Esophagus mucosa (tissue), 1 donor: Measurements from ENCODE around the gene ZMIZ1. TPM values are rescaled to one million over a fixed set of nuclear protein-coding genes. Genes with fewer than 3 reads are reported as not detected.

Experiments
- ATAC-seq: fragments of 200-7000 bp; cut with Tn5 transposase; one replicate; pipeline ENCODE4 v1.9.1; 2020
- total RNA-seq: library from RNA; stranded (reverse); gene quantifications from one replicate; pipeline ENCODE4 v1.2.4, GENCODE V29; 2023
- donor health status: DM: yes; HTN: yes; CAD: no.

Gene ZMIZ1
- total RNA-seq, 1 donor from 2014 or later, result 43.8 TPM

DNA sequence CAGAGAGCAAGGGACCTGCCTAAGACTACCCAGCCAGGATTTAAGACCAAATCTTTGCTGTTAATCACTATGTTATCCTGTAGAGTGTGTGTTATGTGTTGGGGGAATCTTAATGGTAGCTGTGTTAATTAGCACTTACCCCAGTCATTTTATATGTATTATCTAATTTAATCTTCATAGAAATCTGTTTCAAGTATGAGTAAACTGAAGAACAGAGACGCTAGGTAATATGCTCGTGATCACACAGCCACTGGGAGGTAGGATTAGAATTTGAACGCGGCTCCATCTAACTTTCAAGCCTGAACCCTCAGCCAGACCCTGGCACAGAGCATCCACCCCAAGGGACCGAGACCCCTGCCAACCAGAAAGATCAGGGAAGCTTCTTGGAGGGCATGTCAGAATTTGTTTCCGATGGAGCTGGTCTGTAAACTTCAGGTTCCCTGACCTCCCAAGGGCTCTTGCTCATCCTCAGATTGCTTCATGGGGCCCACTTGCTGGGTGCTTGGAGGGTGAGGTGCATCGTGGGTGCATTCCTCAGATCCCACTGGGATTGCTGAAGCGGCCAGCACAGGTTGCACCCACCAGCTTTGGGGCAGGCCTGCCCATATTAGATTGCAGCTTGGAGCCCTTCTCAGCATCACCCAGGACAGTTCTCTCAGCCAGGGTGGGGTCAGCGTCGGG is 105.0 kb downstream of the ZMIZ1 start:
- no peak for ATAC-seq

DNA sequence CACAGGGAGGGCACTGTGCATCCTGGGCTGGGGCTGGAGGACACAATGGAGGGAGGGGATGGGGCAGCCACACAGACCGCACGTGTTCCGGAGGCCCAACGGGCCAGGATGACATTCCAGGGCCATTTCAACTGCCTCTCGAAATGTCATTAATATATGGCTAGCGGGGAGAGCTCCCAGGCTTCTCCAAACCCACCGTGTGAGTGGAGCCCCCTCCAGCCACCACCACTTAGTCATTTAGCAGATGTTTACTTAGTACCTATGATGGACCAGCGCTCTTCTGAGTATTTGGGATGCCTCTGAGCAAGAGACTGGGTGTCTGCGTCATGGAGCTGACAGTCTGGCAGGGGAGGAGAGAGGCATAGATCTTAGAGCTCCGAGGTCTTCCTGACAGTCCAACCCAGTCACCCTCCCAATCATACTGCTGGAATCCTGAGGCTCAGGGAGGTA is 107.3 kb downstream of the ZMIZ1 start:
- ATAC-seq, result no peak

- ATAC-seq, result no peak
These were observed 108.3 kb downstream of the ZMIZ1 start for GRCh38 chr10:79176949-79177602.

DNA sequence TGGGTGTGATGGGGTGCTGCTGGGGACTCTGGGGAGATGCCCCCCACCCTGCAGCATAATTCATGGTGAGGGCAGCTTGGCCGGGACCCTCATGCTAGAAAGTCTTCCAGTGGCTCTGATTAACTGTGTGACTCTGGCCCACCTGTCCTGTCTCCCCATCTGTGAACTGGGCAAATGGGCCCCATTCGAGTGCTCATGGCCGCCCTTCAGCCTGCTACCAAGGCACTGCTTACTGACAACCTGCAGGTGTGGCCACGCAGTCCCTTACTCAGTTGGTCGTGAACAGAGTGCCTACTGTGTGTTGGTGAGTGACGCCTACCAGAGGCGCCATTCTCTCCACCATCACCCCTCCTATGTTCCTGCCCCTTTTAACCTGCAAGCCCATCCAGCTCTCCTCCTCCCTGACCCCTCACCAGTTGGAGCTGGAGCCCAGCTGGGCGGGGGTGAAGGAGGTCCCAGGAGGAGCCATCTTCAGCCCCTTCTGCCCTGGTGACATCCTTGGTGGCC is 109.4 kb downstream of the ZMIZ1 start:
- no peak for ATAC-seq

- ATAC-seq, result no peak
These were observed 109.9 kb downstream of the ZMIZ1 start for GRCh38 chr10:79178614-79179163.

DNA sequence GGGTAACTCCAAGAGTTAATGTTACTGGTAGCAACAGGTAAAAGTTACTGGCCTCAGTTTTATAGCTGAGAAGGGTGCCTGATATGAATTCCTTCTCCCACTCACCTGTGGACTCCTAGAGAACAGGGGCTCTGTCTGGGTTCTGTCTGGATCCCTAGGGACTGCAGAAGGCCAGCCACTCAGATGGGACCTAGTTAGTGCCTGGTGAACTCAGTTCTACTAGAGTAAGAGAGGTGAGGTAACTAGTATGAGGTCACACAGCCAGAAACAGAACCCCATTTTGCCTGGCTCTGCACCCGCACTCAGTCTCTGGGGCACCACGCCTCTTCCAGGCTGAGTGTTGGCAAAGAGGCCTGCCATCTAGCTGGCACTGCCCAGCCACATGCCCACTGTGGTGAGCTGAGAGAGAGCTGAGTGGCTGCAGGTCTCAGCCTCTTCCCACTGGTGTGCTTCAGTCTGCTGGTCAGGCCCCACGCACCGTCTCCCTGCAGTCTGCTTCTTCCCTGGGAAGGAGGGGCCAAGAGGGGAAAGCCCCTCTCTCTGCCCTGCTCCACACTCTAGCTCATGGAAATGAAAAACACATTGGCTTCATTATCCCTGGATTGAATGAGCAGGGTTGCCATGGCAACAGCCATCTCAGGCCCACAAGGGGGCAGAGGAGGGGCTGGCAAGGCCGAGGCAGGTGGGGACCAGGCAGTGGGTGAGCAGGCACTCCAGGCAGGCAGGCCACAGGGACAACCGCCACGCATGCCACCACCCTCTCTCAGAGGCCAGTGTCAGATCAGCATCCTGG is 110.6 kb downstream of the ZMIZ1 start:
- ATAC-seq, result no peak

DNA sequence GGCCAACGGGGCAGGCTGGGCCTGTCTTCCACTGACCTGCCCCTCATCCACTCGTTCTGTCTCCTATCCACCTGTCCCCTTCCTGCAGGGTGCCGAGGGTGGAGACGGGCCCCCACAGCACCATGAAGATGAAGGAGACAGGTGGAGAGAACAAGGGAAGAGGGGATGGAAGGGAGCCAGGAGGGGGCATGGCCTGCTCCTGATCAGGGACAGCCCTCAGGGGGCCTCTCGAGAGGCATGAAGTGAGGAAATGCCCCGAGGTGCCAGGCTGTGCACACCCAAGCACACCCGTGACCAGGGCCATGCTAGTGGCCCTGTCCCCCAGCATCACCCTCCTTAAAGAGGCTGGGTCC is 111.2 kb downstream of the ZMIZ1 start:
- ATAC-seq, result no peak

DNA sequence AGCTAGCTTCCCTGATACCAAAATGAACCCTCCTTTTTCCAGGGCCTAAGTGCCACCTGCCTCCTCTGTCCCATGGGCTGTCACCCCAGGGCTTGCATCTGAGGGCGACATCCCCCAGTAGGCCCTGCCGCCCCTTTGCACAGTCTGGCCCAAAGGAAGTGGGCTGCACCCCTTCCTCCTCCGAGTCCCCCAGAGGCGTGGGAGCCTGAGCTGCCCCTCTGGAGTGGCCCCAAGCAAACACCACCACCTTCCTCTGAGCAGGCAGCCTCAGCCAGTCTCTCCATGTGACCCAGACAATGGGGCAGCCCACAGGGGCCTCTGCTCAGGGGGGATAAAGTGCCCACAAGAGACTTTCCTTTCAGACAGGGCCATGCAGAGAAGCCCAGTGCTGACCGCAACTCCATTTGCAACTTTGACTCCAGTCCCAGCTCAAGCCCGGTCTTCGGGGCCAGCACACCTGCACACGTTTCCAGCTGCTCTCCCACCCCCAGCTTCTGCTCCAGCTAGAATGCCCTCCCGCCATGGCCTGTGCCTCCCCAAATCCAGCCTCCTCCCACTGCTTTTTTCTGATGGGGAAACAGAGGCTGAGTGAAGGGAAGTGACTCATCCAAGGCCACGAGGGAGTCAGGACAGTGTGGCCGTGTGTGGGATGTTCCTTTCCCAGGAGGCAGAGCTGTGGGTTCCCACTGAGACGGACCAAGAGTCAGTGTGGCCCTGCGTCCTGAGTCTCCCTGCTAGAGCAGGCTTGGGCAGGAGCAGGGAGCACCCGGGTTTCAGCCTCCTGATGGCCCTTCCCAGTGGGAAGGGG is 111.9 kb downstream of the ZMIZ1 start:
- no peak for ATAC-seq

- no peak for ATAC-seq
These were observed 112.5 kb downstream of the ZMIZ1 start for GRCh38 chr10:79181227-79181626.

DNA sequence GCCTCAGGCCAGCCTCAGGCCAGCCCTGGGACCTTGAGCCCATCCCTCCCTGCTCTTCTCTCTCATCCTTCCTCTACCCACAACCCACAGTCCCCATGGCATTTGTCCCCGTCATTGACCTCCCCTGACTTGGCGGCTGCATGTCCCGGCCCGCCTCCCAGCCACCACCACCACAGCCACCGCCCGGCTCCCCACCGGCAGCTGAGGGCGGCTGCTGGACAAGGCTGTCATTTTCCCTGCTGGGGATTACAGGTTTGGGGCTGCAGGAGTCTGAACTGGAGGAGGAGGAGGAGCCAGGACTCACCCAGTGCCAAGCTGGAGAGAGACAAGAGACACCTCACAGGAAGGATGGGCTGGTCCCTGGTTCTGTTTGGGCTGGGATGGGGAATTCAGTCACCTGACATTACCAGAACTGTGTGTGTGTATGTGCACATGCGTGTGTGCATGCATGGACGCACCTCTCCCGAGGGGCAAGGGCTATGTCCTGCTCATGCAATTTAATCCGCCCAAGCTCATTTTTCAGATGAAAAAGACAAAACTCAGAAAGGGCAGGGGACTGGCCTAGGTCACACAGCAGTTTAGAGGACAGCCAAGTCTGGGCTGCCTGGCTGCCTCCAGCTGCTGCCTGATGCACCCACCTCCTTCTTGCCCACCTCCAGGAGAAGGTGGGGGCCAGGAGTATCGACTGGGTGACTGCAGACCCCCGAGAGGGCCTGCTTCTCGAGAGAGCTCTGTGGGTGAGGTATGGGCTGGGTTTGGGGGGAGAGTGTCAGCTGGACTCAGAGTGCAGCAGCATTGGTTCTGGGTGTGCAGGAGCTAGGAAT is 113.1 kb downstream of the ZMIZ1 start:
- ATAC-seq, result no peak

DNA sequence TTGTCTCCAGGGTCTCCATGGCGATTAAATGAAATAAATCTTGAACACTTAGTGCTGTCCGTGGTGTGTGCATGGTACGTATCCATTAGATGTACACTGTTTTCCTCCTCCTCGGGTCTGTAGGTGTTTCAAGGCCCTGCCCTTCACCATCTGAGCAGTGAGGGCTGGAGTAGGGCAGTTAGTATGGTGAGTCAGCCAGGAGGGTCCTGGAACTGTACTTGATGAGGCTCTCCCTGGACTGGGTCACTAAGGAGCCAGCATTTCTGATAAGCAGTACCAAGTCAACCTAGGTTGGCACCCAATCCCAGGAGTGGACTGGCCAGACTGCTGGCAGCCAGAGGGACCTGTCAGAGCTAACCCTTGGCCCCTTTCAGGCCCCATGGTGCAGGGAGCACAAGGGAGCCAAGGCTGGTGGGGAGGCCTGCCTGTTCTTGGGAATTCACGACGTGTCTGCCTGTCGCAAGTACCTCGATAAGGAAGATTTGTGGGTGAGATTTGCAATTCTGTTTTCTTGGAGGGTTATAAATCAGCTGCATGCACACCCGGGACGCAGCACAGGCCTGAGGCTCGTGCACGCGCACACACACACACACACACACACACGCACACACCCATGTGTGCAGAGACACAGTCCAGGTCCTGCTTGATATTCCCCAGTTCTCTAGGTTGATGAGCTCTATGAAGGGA is 114.2 kb downstream of the ZMIZ1 start:
- ATAC-seq, result no peak

GRCh38 chr10:79183468-79183865 is 114.7 kb downstream of the ZMIZ1 start:
- ATAC-seq, result no peak

- peak; percentile 83 for ATAC-seq
These were observed 115.4 kb downstream of the ZMIZ1 start for GRCh38 chr10:79184145-79184625.

GRCh38 chr10:79184657-79185056 is 115.9 kb downstream of the ZMIZ1 start:
- no peak for ATAC-seq

GRCh38 chr10:79185067-79185774 is 116.5 kb downstream of the ZMIZ1 start:
- ATAC-seq, result no peak

DNA sequence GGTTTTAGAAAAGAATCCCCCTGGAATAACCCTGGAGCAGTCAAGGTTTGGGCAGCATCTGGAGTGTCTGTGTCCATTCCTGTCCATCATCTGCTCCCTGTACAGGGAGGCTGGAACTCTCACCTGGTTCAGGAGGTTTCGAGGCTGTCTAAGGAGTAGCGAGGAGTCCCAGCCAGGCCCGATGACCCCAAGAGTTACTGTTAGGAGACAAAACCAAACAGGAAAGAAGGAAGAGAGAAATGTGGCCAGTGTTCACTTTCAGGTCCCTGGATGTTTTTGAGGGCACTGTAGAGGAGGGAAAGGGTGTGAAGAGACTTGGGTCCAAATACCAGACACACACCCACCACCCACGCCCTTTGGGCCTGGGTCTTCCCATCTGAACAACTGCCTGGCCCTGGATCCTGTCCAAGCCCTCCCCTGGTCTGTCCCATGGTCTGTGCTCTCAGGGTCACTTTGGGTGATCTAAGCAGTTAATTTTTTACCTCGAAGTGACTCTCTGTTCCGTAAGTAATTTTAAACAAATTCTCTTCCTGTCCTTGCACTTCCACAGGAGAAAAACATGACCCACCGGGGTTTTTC is 117.1 kb downstream of the ZMIZ1 start:
- ATAC-seq, result no peak

DNA sequence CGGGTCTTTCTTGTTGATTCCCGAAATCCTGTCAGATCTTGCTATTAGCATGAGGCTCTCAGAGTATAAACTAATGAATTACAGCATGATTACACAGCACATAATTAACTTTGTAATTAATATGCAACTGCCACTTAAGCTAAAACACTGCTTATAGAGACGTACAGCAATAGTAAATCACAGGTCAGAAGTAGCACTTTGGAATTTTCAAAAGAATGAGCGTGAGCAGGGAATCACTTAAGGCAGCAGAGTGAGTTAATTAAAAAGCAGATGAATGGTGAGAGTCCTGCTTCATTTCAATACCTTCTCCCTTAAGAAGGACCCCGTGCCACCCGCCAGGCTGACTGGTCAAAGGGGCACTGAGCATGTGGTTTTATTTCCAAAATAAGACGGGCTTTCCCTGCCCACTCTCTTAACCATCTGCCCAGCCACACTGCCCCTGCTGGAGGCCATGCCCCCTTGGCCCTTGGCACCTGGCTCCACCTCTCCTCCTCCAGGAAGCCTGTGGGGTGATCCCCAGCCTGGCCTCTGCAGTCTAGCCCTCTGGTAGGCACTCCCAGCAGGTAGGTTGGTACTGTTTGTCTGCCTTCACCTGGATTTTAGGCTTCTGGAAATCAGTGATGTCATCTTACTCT is 117.8 kb downstream of the ZMIZ1 start:
- ATAC-seq, result no peak

- no peak for ATAC-seq
These were observed 118.6 kb downstream of the ZMIZ1 start for GRCh38 chr10:79187121-79187940.
